HCT116 (cell line): ENCODE results near the gene NUMB. TPM values are rescaled to one million over a fixed set of nuclear protein-coding genes. Genes with fewer than 3 reads are reported as not detected.

ENCODE experiments used
- ATAC-seq: fragments of 200-7000 bp; cut with Tn5 transposase; 2 replicates; pipeline ENCODE4 v1.9.1; 2020; ENCODE audit warnings: mild to moderate bottlenecking, moderate library complexity
- BruUV-seq: library from RNA; stranded (reverse); fragments of 400-500 nt; replicated peaks from 2 replicates; lab custom pipeline; 2021; lab: Mats Ljungman, UMichigan
- CTCF ChIA-PET: fragments of 300-600 bp; sonication (Branson Sonifier 250); formaldehyde crosslinking; loops from one replicate; lab custom pipeline; 2021; ENCODE audit warnings: antibody characterized with exemption; lab: Charles Lee
- POLR2A ChIA-PET: fragments of 300-600, 350-600 bp; sonication (Branson Sonifier 250); formaldehyde crosslinking; loops from one replicate; lab custom pipeline; 2021; ENCODE audit warnings: antibody characterized with exemption; lab: Charles Lee
- RAD21 ChIA-PET, 2 experiments: fragments of 300-600 bp; sonication (Branson Sonifier 250); formaldehyde crosslinking; loops; one replicate each; lab custom pipeline; 2023; ENCODE audit warnings: low total read pairs in 2 of 2; ENCODE audit not compliant: uncharacterized antibody in 2 of 2, unreplicated experiment in 2 of 2, low non-redundant PET in 1 of 2; lab: Charles Lee
- DNase-seq: peaks from one replicate; pipeline ENCODE4 v3.0.0-alpha.2; 2010; ENCODE audit warnings: low read depth, low spot score
- H2AFZ ChIP-seq: fragments of 200-600 bp; shearing (Covaris generic), sonication (generic); 2 replicates; pipeline ENCODE4 v1.6.1; 2017; ENCODE audit warnings: low read depth, mixed run types, mixed read lengths, antibody characterized with exemption, low read length; ENCODE audit not compliant: poor library complexity, severe bottlenecking
- H3K27ac ChIP-seq: 2 replicates; pipeline ENCODE4 v1.5.1; 2012; ENCODE audit warnings: low read depth, low read length
- H3K27me3 ChIP-seq: fragments of 200-600 bp; sonication (generic); 2 replicates; pipeline ENCODE4 v1.6.1; 2016; ENCODE audit warnings: mixed run types, low read length, mixed read lengths; ENCODE audit not compliant: insufficient read depth
- H3K36me3 ChIP-seq, 2 experiments: fragments of 200-500 bp in 1 of 2; fragments of 200-600 bp in 1 of 2; sonication (Bioruptor generic) in 1 of 2; sonication (generic) in 1 of 2; 2 replicates each; pipeline versions ENCODE4 v1.5.1 to v1.6.1; 2014 to 2016; ENCODE audit warnings: low read length in 2 of 2, inconsistent platforms in 1 of 2, mixed read lengths in 1 of 2, mixed run types in 1 of 2; ENCODE audit not compliant: insufficient read depth in 2 of 2, control insufficient read depth in 1 of 2
- H3K4me1 ChIP-seq, 2 experiments: fragments of 200-600 bp in 1 of 2; sonication (generic) in 1 of 2; 2 replicates each; pipeline versions ENCODE4 v1.5.1 to v1.6.1; 2012 to 2017; ENCODE audit warnings: low read length in 2 of 2, inconsistent platforms in 1 of 2, mild to moderate bottlenecking in 1 of 2, mixed read lengths in 1 of 2, mixed run types in 1 of 2, moderate library complexity in 1 of 2; ENCODE audit not compliant: insufficient read depth in 2 of 2, control insufficient read depth in 1 of 2
- H3K4me2 ChIP-seq: fragments of 200-600 bp; sonication (generic); 2 replicates; pipeline ENCODE4 v1.6.1; 2017; ENCODE audit warnings: mixed run types, low read length, mixed read lengths
- H3K4me3 ChIP-seq, 2 experiments: fragments of 200-600 bp in 1 of 2; sonication (generic) in 1 of 2; replicated peaks in 1 of 2; 2 replicates each; pipeline ENCODE4 v1.5.1; 2011 to 2016; ENCODE audit warnings: low read length in 2 of 2, control low read depth in 1 of 2, low read depth in 1 of 2, mild to moderate bottlenecking in 1 of 2, mixed read lengths in 1 of 2, mixed run types in 1 of 2
- H3K79me2 ChIP-seq: fragments of 200-600 bp; sonication (generic); 2 replicates; pipeline ENCODE4 v1.6.1; 2017; ENCODE audit warnings: mild to moderate bottlenecking, mixed run types, low read length, moderate library complexity, mixed read lengths; ENCODE audit not compliant: insufficient read depth
- H3K9ac ChIP-seq: fragments of 200-600 bp; sonication (generic); 2 replicates; pipeline ENCODE4 v1.6.1; 2016; ENCODE audit warnings: low read length, mixed read lengths
- H3K9me2 ChIP-seq: fragments of 200-600 bp; sonication (generic), shearing (Covaris generic); 2 replicates; pipeline ENCODE4 v1.6.1; 2017; ENCODE audit warnings: mixed run types, mild to moderate bottlenecking, moderate library complexity; ENCODE audit not compliant: insufficient read depth
- H3K9me3 ChIP-seq, 2 experiments: fragments of 200-500 bp in 1 of 2; fragments of 200-600 bp in 1 of 2; sonication (Bioruptor generic) in 1 of 2; sonication (generic) in 1 of 2; 2 replicates each; pipeline ENCODE4 v1.6.1; 2014 to 2017; ENCODE audit warnings: low read length in 2 of 2, mixed read lengths in 2 of 2, inconsistent platforms in 1 of 2, low read depth in 1 of 2, mild to moderate bottlenecking in 1 of 2, mixed run types in 1 of 2, moderate library complexity in 1 of 2; ENCODE audit not compliant: control insufficient read depth in 1 of 2, insufficient read depth in 1 of 2
- H4K20me1 ChIP-seq: fragments of 200-600 bp; sonication (generic), shearing (Covaris generic); 2 replicates; pipeline ENCODE4 v1.6.1; 2017; ENCODE audit warnings: mixed run types, mild to moderate bottlenecking, moderate library complexity; ENCODE audit not compliant: insufficient read depth
- CEBPB ChIP-seq: IDR thresholded peaks from 2 replicates; pipeline ENCODE4 v1.6.1; 2012; ENCODE audit warnings: low read depth
- JUND ChIP-seq: IDR thresholded peaks from 2 replicates; pipeline ENCODE4 v1.6.1; 2012
- SP1 ChIP-seq: IDR thresholded peaks from 2 replicates; pipeline ENCODE4 v1.6.1; 2012; ENCODE audit warnings: low read depth
- SRF ChIP-seq: IDR thresholded peaks from 2 replicates; pipeline ENCODE4 v1.6.1; 2012; ENCODE audit warnings: low read depth
- TCF7L2 ChIP-seq: IDR thresholded peaks from 2 replicates; pipeline ENCODE4 v1.7.0; 2011; ENCODE audit warnings: borderline replicate concordance, inconsistent platforms; ENCODE audit not compliant: insufficient read depth, insufficient read length; ENCODE audit errors: extremely low read depth
- YY1 ChIP-seq: IDR thresholded peaks from 2 replicates; pipeline ENCODE4 v1.6.1; 2011; ENCODE audit warnings: low read length, low read depth, moderate library complexity, mild to moderate bottlenecking; ENCODE audit not compliant: insufficient replicate concordance; ENCODE audit errors: extremely low read depth
- intact Hi-C: fragments of 100-400 bp; cut with micrococcal nuclease; formaldehyde crosslinking; loops from 2 replicates; pipeline ENCODE4 v1.10.0; 2022
- total RNA-seq: library from RNA; stranded (reverse); gene quantifications from one replicate; pipeline ENCODE4 v1.2.1, GENCODE V29; 2021; ENCODE audit not compliant: unreplicated experiment
- TF ChIP-seq, protein P1 (sequence below), 3 experiments: fragments of 200-600 bp in 1 of 3; sonication (generic) in 1 of 3; IDR thresholded peaks in 2 of 3; conservative IDR thresholded peaks in 1 of 3; 2 replicates each; pipeline ENCODE4 v1.5.1; 2012 to 2017; ENCODE audit warnings: low read depth in 2 of 3, low read length in 2 of 3, antibody characterized with exemption in 1 of 3, borderline replicate concordance in 1 of 3, control low read depth in 1 of 3, mild to moderate bottlenecking in 1 of 3, mixed read lengths in 1 of 3, mixed run types in 1 of 3, moderate library complexity in 1 of 3; ENCODE audit not compliant: insufficient read depth in 1 of 3

The NUMB gene
- total RNA-seq, 1 experiment from 2014 or later: 43.0 TPM

DNA sequence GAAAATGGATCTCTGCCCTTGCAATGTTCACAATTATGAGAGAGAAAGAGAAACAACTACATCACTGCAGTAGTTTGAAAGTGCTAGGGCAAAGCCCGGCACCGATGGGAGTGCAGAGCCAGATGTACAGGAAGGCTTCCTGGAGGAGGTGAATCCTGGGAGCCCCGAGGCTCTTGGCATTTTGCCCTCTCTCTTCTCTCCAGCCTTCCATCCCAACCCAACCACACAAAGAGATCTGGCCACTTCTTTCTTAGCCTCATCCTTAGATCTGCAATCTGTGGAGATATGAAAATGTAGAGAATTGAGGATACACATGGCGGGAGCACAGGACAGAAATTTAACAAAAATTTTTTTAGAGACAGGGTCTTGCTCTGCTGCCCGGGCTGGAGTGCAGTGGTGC lies 224.3 kb downstream of the NUMB start (continued):
- TF ChIP-seq TCF7L2: no peak

DNA sequence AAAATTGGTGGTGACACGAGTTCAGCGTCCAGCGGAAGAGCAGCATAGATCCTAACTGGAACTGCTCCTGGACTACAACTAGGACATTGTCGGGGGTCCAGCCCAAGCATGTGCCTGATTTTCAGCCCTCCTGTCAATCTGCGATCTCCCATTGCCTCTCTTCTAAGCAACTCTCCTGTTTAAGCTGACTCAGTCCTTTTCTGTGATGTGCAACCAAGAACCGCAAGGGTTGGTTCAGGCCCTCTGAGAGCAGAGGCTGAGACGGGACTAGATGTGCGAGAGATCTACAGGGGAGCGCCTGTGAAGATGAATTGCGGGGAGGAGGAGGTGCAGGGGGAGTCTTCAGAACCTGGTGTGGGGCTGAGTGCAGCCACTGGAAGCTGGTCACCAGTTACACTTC lies 224.8 kb downstream of the NUMB start:
- no peak overlapping the region for H3K4me3 ChIP-seq
- TF ChIP-seq JUND (no peak), YY1 (no peak), SP1 (no peak), CEBPB (no peak), SRF (no peak), TCF7L2 (no peak)
- TF ChIP-seq, protein P1, sequence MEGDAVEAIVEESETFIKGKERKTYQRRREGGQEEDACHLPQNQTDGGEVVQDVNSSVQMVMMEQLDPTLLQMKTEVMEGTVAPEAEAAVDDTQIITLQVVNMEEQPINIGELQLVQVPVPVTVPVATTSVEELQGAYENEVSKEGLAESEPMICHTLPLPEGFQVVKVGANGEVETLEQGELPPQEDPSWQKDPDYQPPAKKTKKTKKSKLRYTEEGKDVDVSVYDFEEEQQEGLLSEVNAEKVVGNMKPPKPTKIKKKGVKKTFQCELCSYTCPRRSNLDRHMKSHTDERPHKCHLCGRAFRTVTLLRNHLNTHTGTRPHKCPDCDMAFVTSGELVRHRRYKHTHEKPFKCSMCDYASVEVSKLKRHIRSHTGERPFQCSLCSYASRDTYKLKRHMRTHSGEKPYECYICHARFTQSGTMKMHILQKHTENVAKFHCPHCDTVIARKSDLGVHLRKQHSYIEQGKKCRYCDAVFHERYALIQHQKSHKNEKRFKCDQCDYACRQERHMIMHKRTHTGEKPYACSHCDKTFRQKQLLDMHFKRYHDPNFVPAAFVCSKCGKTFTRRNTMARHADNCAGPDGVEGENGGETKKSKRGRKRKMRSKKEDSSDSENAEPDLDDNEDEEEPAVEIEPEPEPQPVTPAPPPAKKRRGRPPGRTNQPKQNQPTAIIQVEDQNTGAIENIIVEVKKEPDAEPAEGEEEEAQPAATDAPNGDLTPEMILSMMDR (IDR thresholded peaks at IDR 0.05 in 2 of 3, conservative IDR thresholded peaks at IDR 0.05 in 1 of 3; ENCODE audit: borderline replicate concordance in 1 of 3, insufficient read depth in 1 of 3, low read depth in 2 of 3, low read length in 2 of 3): no peak
- TF ChIP-seq, all 23 proteins: peak for 0
- Histone ChIP-seq H3K9me3 (no peaks in the 10 kb centered on the region), H2AFZ (no peak overlapping the region), H3K4me1 (peaks cover 2 to 12% of the 10 kb centered on the region in 2 experiments), H3K9me2 (no peaks in the 10 kb centered on the region), H3K27me3 (0 out of 2 replicates have a peak, but pooled peaks cover 14% of the 10 kb centered on the region), H3K79me2 (no peaks in the 10 kb centered on the region), H3K36me3 (no peaks in the 10 kb centered on the region), H3K4me2 (no peak overlapping the region), H4K20me1 (no peaks in the 10 kb centered on the region), H3K9ac (no peak overlapping the region), H3K27ac (no peak overlapping the region)
- intact Hi-C loops: no loop called here
- no TSS peak for BruUV-seq
- POLR2A ChIA-PET: no interaction called here
- ATAC-seq (no peak), DNase-seq (no peak)
- CTCF ChIA-PET: no interaction called here
- RAD21 ChIA-PET: no interaction called here
